ENCODE data around the gene RIC8A. TPM values are rescaled to one million over a fixed set of nuclear protein-coding genes. Genes with fewer than 3 reads are reported as not detected.

The RIC8A gene
- total and polyA plus RNA-seq, 2 of the 13 experiments (the other 11 are each of a cell fraction or from before 2014, with no cell fraction given): 62.1 to 63.8 TPM

DNA sequence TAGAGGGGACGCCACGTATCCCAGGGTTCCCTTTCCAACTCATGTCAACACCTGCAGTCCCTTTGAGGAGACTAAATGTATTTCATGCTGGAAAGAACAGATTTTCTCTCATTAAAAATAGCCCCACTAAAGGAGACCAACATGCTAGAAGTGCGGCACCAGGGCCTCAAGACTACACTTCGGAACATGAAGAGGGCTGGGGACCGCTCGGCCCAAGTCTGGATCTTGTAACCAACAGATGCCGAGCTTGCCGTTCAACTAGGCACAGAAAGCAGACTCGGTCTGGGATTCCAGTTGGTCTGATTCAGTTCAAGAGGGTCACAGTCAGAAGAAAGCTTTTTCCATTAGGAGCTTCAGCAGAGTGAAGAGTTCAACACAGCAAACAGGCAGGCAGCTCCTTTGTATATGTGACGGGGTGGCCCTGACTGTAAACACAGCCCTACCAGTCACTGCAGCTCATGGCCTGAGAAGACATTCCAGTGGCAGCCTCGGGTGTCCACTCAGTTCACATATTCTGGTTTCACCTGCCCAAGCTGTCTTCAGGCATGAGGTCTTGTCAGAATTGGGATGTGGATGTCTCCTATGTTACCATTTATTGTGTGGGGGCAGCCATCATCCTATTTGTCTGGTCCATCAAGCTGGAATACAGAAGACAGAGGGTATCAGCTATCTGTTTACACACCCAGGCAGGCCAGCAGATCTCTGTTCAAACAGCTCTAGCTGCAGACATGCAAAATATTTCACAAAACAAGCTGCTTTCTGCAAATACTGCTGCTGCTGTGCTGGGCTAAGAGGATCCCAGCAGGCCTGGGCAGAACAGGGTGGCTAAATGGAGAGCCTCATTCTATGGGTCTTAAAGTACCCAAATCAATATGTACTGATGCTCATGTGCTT is 8.8 kb downstream of the RIC8A start (continued):
- TF ChIP-seq ZNF280D (CRISPR knock-in tag; IDR thresholded peaks at IDR 0.05) (no peak), HDAC2 (CRISPR knock-in tag; IDR thresholded peaks at IDR 0.05) (no peak), ZNF749 (CRISPR knock-in tag; IDR thresholded peaks at IDR 0.05; ENCODE audit: borderline replicate concordance) (no peak), ZNF24 (IDR thresholded peaks at IDR 0.05) (no peak), TP53 (CRISPR knock-in tag; conservative IDR thresholded peaks at IDR 0.05) (no peak), ZNF451 (CRISPR knock-in tag; IDR thresholded peaks at IDR 0.05) (no peak), ZNF329 (CRISPR knock-in tag; IDR thresholded peaks at IDR 0.05; ENCODE audit: low read depth) (no peak), NR2F6 (IDR thresholded peaks at IDR 0.05) (no peak), NR2F6 (CRISPR knock-in tag; IDR thresholded peaks at IDR 0.05) (no peak), HOXA9 (CRISPR knock-in tag; IDR thresholded peaks at IDR 0.05; ENCODE audit: borderline replicate concordance) (no peak), RBFOX2 (IDR thresholded peaks at IDR 0.05; ENCODE audit: low read depth, low read length) (no peak), PITX1 (CRISPR knock-in tag; IDR thresholded peaks at IDR 0.05) (no peak), ZNF17 (CRISPR knock-in tag; IDR thresholded peaks at IDR 0.05) (no peak), BCL3 (CRISPR knock-in tag; IDR thresholded peaks at IDR 0.05) (no peak), ZNF354B (CRISPR knock-in tag; IDR thresholded peaks at IDR 0.05) (no peak), SAP130 (CRISPR knock-in tag; IDR thresholded peaks at IDR 0.05; ENCODE audit: low read depth) (peak; percentile 40; the same call in 1 of the 2 replicates), PBX2 (CRISPR knock-in tag; IDR thresholded peaks at IDR 0.05) (no peak), MEIS2 (CRISPR knock-in tag; IDR thresholded peaks at IDR 0.05) (no peak), AGO2 (optimal IDR thresholded peaks at IDR 0.05; ENCODE audit: low read depth, low read length) (peak; percentile 14), TEAD2 (CRISPR knock-in tag; IDR thresholded peaks at IDR 0.05) (no peak)
- TF ChIP-seq, protein P1, sequence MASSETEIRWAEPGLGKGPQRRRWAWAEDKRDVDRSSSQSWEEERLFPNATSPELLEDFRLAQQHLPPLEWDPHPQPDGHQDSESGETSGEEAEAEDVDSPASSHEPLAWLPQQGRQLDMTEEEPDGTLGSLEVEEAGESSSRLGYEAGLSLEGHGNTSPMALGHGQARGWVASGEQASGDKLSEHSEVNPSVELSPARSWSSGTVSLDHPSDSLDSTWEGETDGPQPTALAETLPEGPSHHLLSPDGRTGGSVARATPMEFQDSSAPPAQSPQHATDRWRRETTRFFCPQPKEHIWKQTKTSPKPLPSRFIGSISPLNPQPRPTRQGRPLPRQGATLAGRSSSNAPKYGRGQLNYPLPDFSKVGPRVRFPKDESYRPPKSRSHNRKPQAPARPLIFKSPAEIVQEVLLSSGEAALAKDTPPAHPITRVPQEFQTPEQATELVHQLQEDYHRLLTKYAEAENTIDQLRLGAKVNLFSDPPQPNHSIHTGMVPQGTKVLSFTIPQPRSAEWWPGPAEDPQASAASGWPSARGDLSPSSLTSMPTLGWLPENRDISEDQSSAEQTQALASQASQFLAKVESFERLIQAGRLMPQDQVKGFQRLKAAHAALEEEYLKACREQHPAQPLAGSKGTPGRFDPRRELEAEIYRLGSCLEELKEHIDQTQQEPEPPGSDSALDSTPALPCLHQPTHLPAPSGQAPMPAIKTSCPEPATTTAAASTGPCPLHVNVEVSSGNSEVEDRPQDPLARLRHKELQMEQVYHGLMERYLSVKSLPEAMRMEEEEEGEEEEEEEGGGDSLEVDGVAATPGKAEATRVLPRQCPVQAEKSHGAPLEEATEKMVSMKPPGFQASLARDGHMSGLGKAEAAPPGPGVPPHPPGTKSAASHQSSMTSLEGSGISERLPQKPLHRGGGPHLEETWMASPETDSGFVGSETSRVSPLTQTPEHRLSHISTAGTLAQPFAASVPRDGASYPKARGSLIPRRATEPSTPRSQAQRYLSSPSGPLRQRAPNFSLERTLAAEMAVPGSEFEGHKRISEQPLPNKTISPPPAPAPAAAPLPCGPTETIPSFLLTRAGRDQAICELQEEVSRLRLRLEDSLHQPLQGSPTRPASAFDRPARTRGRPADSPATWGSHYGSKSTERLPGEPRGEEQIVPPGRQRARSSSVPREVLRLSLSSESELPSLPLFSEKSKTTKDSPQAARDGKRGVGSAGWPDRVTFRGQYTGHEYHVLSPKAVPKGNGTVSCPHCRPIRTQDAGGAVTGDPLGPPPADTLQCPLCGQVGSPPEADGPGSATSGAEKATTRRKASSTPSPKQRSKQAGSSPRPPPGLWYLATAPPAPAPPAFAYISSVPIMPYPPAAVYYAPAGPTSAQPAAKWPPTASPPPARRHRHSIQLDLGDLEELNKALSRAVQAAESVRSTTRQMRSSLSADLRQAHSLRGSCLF (CRISPR knock-in tag; IDR thresholded peaks at IDR 0.05; ENCODE audit: borderline replicate concordance): no peak
